Neural cell (in vitro differentiated cells): ENCODE results near the gene CEACAM5. TPM values are rescaled to one million over a fixed set of nuclear protein-coding genes. Genes with fewer than 3 reads are reported as not detected.
"Not testable (repeated sequence)": the region's sequence is repeated elsewhere in the genome, so short reads cannot be mapped to it uniquely, and the experiment has no call there.

Source experiments
- H2AFZ ChIP-seq: fragments of 200-600, 300-800 bp; sonication (generic), shearing (Covaris generic); 2 replicates; pipeline ENCODE4 v1.6.0; 2014; ENCODE audit warnings: low read depth, mild to moderate bottlenecking, antibody characterized with exemption, low read length, moderate library complexity
- H3F3A ChIP-seq: fragments of 200-600 bp; shearing (Covaris generic); 2 replicates; pipeline ENCODE4 v1.6.1; 2016; ENCODE audit warnings: mild to moderate bottlenecking, moderate library complexity, mixed read lengths, antibody characterized with exemption, low read length; ENCODE audit not compliant: insufficient read depth, poor library complexity, severe bottlenecking
- H3K27ac ChIP-seq: fragments of 200-600, 300-800 bp; sonication (generic), shearing (Covaris generic); 2 replicates; pipeline ENCODE4 v1.5.1; 2014; ENCODE audit warnings: mild to moderate bottlenecking, low read length, moderate library complexity
- H3K27me3 ChIP-seq: fragments of 300-800, 200-600 bp; sonication (generic), shearing (Covaris generic); 2 replicates; pipeline ENCODE4 v1.6.0; 2014; ENCODE audit warnings: mild to moderate bottlenecking, low read depth, low read length, moderate library complexity; ENCODE audit not compliant: insufficient read depth
- H3K36me3 ChIP-seq: fragments of 300-800, 200-600 bp; sonication (generic), shearing (Covaris generic); 2 replicates; pipeline ENCODE4 v1.5.1; 2014; ENCODE audit warnings: mild to moderate bottlenecking, antibody characterized with exemption, low read length, moderate library complexity; ENCODE audit not compliant: insufficient read depth
- H3K4me2 ChIP-seq: fragments of 300-800, 200-600 bp; sonication (generic), shearing (Covaris generic); 2 replicates; pipeline ENCODE4 v1.6.0; 2014; ENCODE audit warnings: mild to moderate bottlenecking, low read length
- H3K4me3 ChIP-seq: fragments of 300-800, 200-600 bp; sonication (generic), shearing (Covaris generic); 2 replicates; pipeline ENCODE4 v1.5.1; 2014; ENCODE audit warnings: mild to moderate bottlenecking, low read length, moderate library complexity
- H3K79me2 ChIP-seq: fragments of 200-600 bp; shearing (Covaris generic); replicated peaks from 2 replicates; pipeline ENCODE4 v1.6.0; 2014; ENCODE audit warnings: mild to moderate bottlenecking, low read length, moderate library complexity; ENCODE audit not compliant: insufficient read depth
- H3K9ac ChIP-seq: fragments of 300-800, 200-600 bp; sonication (generic), shearing (Covaris generic); 2 replicates; pipeline ENCODE4 v1.6.1; 2016; ENCODE audit warnings: mild to moderate bottlenecking, low read length, mixed read lengths
- H3K9me2 ChIP-seq: fragments of 200-600 bp; shearing (Covaris generic); 2 replicates; pipeline ENCODE4 v1.6.1; 2016; ENCODE audit warnings: mild to moderate bottlenecking, low read length, mixed read lengths; ENCODE audit not compliant: insufficient read depth
- H3K9me3 ChIP-seq: fragments of 200-600, 300-800 bp; sonication (generic), shearing (Covaris generic); 2 replicates; pipeline ENCODE4 v1.6.1; 2016; ENCODE audit warnings: mild to moderate bottlenecking, mixed run types, low read length, moderate library complexity, mixed read lengths
- H4K20me1 ChIP-seq: fragments of 200-600 bp; shearing (Covaris generic); 2 replicates; pipeline ENCODE4 v1.6.1; 2016; ENCODE audit warnings: mild to moderate bottlenecking, mixed run types; ENCODE audit not compliant: insufficient read depth
- CTCF ChIP-seq: fragments of 450-650 bp; IDR thresholded peaks from 2 replicates; pipeline ENCODE4 v1.5.1; 2014; ENCODE audit warnings: antibody characterized with exemption, mild to moderate bottlenecking, moderate library complexity; ENCODE audit not compliant: poor library complexity, severe bottlenecking
- EP300 ChIP-seq: fragments of 450-650 bp; conservative IDR thresholded peaks from 2 replicates; pipeline ENCODE4 v1.6.1; 2014; ENCODE audit warnings: antibody characterized with exemption, mild to moderate bottlenecking, moderate library complexity; ENCODE audit not compliant: poor library complexity, severe bottlenecking
- EZH2 ChIP-seq: fragments of 200-600, 300-800 bp; shearing (Covaris generic), sonication (generic); IDR thresholded peaks from 2 replicates; pipeline ENCODE4 v1.6.1; 2014; ENCODE audit warnings: antibody characterized with exemption, low read length, borderline replicate concordance, mild to moderate bottlenecking; ENCODE audit not compliant: insufficient read depth, poor library complexity, severe bottlenecking
- MXI1 ChIP-seq: fragments of 450-650 bp; conservative IDR thresholded peaks from 2 replicates; pipeline ENCODE4 v1.6.1; 2014; ENCODE audit warnings: antibody characterized with exemption, mild to moderate bottlenecking; ENCODE audit not compliant: poor library complexity, severe bottlenecking
- POLR2AphosphoS5 ChIP-seq: IDR thresholded peaks from 2 replicates; pipeline ENCODE4 v1.6.1; 2012
- RAD21 ChIP-seq: fragments of 450-650 bp; conservative IDR thresholded peaks from 2 replicates; pipeline ENCODE4 v1.6.1; 2014; ENCODE audit warnings: antibody characterized with exemption, mild to moderate bottlenecking, moderate library complexity
- SMC3 ChIP-seq: fragments of 450-650 bp; conservative IDR thresholded peaks from 2 replicates; pipeline ENCODE4 v1.6.1; 2014; ENCODE audit warnings: antibody characterized with exemption, mild to moderate bottlenecking, moderate library complexity; ENCODE audit not compliant: poor library complexity
- TAF1 ChIP-seq: IDR thresholded peaks from 2 replicates; pipeline ENCODE4 v1.6.1; 2012; ENCODE audit warnings: low read depth
- polyA plus RNA-seq: library from polyadenylated mRNA; depleted of rRNA; stranded (reverse); fragments of >200 nt; gene quantifications from 2 replicates; pipeline ENCODE4 v1.2.3, GENCODE V29; 2014
- TF ChIP-seq, protein P1 (sequence below): IDR thresholded peaks from 2 replicates; pipeline ENCODE4 v1.6.1; 2012; ENCODE audit warnings: borderline replicate concordance

The CEACAM5 gene
- polyA plus RNA-seq, 1 donor from 2014 or later: not detected

DNA sequence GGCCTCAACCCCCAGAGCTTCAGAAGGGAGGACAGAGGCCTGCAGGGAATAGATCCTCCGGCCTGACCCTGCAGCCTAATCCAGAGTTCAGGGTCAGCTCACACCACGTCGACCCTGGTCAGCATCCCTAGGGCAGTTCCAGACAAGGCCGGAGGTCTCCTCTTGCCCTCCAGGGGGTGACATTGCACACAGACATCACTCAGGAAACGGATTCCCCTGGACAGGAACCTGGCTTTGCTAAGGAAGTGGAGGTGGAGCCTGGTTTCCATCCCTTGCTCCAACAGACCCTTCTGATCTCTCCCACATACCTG is 969 bp upstream of the CEACAM5 start:
- TF ChIP-seq, protein P1, sequence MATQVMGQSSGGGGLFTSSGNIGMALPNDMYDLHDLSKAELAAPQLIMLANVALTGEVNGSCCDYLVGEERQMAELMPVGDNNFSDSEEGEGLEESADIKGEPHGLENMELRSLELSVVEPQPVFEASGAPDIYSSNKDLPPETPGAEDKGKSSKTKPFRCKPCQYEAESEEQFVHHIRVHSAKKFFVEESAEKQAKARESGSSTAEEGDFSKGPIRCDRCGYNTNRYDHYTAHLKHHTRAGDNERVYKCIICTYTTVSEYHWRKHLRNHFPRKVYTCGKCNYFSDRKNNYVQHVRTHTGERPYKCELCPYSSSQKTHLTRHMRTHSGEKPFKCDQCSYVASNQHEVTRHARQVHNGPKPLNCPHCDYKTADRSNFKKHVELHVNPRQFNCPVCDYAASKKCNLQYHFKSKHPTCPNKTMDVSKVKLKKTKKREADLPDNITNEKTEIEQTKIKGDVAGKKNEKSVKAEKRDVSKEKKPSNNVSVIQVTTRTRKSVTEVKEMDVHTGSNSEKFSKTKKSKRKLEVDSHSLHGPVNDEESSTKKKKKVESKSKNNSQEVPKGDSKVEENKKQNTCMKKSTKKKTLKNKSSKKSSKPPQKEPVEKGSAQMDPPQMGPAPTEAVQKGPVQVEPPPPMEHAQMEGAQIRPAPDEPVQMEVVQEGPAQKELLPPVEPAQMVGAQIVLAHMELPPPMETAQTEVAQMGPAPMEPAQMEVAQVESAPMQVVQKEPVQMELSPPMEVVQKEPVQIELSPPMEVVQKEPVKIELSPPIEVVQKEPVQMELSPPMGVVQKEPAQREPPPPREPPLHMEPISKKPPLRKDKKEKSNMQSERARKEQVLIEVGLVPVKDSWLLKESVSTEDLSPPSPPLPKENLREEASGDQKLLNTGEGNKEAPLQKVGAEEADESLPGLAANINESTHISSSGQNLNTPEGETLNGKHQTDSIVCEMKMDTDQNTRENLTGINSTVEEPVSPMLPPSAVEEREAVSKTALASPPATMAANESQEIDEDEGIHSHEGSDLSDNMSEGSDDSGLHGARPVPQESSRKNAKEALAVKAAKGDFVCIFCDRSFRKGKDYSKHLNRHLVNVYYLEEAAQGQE: no peak
- TF ChIP-seq CTCF (no peak), TAF1 (no peak), EZH2 (no peak), SMC3 (no peak), MXI1 (no peak), EP300 (no peak), POLR2AphosphoS5 (no peak), RAD21 (no peak)
- Histone ChIP-seq H3K4me2 (no peak overlapping the region), H3K79me2 (no peaks in the 10 kb centered on the region), H2AFZ (no peak overlapping the region), H3K27ac (no peak overlapping the region), H3K36me3 (no peaks in the 10 kb centered on the region), H3K27me3 (no peaks in the 10 kb centered on the region), H3F3A (no peaks in the 10 kb centered on the region), H4K20me1 (no peaks in the 10 kb centered on the region), H3K9me2 (no peaks in the 10 kb centered on the region), H3K4me3 (no peak overlapping the region), H3K9me3 (no peaks in the 10 kb centered on the region), H3K9ac (no peak overlapping the region)

DNA sequence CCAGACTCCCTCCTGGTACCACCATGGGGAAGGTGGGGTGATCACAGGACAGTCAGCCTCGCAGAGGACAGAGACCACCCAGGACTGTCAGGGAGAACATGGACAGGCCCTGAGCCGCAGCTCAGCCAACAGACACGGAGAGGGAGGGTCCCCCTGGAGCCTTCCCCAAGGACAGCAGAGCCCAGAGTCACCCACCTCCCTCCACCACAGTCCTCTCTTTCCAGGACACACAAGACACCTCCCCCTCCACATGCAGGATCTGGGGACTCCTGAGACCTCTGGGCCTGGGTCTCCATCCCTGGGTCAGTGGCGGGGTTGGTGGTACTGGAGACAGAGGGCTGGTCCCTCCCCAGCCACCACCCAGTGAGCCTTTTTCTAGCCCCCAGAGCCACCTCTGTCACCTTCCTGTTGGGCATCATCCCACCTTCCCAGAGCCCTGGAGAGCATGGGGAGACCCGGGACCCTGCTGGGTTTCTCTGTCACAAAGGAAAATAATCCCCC is 505 bp upstream of the CEACAM5 start:
- TF ChIP-seq EP300 (no peak), TAF1 (no peak), POLR2AphosphoS5 (no peak), SMC3 (no peak), MXI1 (no peak), RAD21 (no peak), CTCF (no peak), EZH2 (no peak)
- TF ChIP-seq, protein P1: no peak
- H3K79me2 ChIP-seq: no peaks in the 10 kb centered on the region
- no peaks in the 10 kb centered on the region for H3K27me3 ChIP-seq
- no peak overlapping the region for H3K27ac ChIP-seq
- H3K36me3 ChIP-seq: no peaks in the 10 kb centered on the region
- no peak overlapping the region for H3K4me3 ChIP-seq
- H3K4me2 ChIP-seq: no peak overlapping the region
- no peaks in the 10 kb centered on the region for H3K9me2 ChIP-seq
- no peaks in the 10 kb centered on the region for H4K20me1 ChIP-seq
- H3F3A ChIP-seq: no peaks in the 10 kb centered on the region
- H3K9me3 ChIP-seq: no peaks in the 10 kb centered on the region
- H3K9ac ChIP-seq: no peak overlapping the region
- no peak overlapping the region for H2AFZ ChIP-seq

DNA sequence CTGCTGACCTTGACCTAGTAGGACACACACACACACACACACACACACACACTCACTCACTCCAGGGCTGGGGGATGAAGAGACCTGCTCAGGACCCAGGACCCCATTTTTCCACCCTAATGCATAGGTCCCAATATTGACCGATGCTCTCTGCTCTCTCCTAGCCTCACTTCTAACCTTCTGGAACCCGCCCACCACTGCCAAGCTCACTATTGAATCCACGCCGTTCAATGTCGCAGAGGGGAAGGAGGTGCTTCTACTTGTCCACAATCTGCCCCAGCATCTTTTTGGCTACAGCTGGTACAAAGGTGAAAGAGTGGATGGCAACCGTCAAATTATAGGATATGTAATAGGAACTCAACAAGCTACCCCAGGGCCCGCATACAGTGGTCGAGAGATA is 1.1 kb downstream of the CEACAM5 start:
- not testable (repeated sequence) for H3K79me2 ChIP-seq, H3F3A ChIP-seq, H3K27ac ChIP-seq, H3K4me2 ChIP-seq, H4K20me1 ChIP-seq, H2AFZ ChIP-seq, H3K27me3 ChIP-seq, H3K9me3 ChIP-seq, H3K36me3 ChIP-seq, H3K4me3 ChIP-seq, H3K9me2 ChIP-seq, H3K9ac ChIP-seq
